HG03432 (cell line): Measurements from ENCODE around the gene SLC25A5.
"Not testable (repeated sequence)": the region's sequence is repeated elsewhere in the genome, so short reads cannot be mapped to it uniquely, and the experiment has no call there.

Source experiments
- ATAC-seq: cut with Tn5 transposase; IDR thresholded peaks from one replicate; pipeline ENCODE4 v1.9.1; 2021; ENCODE audit warnings: mild to moderate bottlenecking, moderate library complexity; ENCODE audit not compliant: unreplicated experiment

The SLC25A5 gene

DNA sequence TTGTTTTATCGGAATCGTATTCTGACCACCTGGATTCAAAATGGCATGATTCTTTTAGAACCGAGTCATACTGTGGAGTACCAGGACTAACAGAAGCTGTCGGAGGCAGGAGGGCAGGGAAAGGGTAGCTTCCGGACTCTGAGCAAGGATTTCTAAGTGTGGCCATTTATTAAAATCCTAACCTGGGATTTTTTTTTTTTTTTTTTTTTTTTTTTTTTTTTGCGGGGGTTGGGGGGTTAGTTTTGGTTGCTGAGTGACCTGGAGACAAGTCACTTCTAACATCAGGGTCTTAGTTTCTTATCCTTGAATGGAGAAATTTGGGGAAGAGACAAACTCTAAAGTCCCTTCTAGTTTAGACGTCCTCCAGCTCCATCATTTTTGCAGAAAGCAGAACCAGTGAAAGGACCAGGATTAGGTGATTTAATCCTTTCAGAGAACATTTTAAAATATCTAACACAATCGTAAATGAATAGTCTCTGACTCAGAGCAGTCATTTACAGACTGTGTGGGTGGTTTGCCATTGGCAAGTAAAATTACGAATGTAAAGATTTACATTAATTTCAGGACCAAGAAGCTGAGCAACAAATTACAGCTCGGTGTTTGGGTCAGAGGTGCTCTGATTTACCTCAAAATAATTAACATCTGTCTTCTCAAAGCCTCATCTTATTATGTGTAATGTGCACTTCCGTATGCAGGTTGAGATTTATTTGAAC is 7.3 kb downstream of the SLC25A5 start:
- ATAC-seq: no peak

DNA sequence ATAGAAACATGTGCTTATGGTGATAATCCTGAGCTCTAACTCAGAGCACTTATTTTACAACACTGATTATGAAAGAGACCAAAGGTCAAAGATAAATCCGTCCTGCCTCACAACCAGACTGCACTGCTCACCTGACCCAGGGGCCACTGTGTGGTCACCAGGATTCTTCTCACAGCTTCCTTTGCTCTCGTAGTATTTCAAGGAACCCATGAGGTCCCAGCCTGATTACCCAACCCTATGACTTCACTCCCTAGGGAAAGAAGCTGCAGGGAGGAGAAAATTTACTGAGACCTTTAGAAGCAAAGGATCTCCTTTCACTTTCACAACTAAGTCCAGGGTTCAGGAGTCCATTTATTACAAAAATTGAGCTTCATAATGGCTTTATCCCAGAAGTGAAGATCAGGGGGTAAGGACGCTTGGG is 9.6 kb downstream of the SLC25A5 start:
- ATAC-seq: no peak

DNA sequence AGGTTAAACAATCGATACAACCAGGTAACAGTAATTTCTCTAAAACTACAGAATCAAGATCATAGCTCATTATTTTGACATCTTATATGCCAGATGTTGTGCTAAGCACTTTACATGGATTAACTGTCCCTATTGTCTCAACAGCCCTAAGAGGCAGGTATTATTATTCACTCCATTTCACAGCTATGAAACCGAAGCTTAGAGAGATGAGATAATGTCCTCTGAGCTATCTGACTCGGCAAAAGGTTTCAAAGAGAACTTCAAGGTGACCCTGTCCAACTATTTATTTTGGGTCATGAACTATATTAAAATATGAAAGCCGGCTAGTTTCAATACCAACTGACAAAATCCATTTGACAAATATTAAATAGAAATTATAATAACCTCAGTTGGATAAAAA is 10.3 kb downstream of the SLC25A5 start:
- ATAC-seq: no peak

DNA sequence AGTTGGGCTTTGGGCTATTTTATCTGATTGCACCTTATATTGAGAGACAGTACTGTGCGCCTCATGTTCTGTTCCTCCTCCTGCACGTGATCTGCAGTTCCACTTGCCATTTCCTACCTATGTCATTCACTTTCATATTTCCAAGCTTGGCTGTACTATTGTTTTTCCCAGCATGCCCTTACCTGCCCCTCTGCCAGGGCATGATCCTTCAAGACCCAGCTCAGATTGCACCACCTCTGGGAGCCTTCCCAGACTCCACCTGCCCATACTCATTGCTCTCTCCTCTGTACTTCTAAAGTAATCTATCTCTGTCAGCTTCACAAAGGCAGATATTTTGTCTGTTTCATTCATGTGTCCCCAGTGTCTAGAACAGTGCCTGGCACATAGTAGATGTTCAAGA is 11.6 kb downstream of the SLC25A5 start:
- no peak for ATAC-seq

DNA sequence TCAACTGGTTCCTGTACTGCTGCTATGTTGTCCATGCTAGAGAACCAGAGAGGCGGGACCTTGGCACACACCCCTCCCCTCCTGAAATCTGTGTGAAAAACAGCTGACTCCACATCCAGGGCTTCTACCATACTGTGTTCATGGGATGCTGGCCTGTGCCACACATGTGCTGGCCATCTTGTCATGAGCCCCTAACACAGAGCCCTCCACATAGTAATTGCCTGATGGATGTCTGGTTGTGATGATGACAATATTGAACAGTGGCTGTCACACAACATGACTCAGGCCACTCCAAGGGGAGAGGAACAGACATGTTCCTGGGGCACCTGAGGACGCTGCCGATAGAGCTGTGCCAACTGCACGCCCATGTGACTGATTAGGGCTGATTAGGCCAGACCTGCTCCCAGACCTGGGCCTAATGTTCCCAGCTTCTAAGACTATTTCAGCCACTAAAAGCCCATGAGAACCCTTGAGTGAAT is 13.1 kb downstream of the SLC25A5 start:
- ATAC-seq: no peak

GRCh38 chrX:119482041-119482440 is 13.8 kb downstream of the SLC25A5 start:
- ATAC-seq: peak; percentile 12

GRCh38 chrX:119482481-119483480 is 14.5 kb downstream of the SLC25A5 start:
- ATAC-seq: peak; percentile 95

DNA sequence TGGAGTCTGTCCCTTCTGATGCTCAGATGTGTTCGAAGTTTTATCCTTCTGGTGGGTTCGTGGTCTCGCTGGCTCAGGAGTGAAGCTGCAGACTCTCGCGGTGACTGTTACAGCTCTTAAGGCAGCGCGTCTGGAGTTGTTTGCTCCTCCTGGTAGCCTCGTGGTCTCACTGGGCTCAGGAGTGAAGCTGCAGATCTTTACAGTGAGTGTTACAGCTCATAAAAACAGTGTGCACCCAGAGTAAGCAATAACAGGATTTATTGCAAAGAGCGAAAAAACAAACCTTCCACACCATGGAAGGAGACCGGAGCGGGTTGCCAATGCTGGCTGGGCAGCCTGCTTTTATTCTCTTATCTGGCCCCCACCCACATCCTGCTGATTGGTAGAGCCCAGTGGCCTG is 18.5 kb downstream of the SLC25A5 start:
- no peak for ATAC-seq

GRCh38 chrX:119487766-119488165 is 19.5 kb downstream of the SLC25A5 start:
- ATAC-seq: not testable (repeated sequence)

DNA sequence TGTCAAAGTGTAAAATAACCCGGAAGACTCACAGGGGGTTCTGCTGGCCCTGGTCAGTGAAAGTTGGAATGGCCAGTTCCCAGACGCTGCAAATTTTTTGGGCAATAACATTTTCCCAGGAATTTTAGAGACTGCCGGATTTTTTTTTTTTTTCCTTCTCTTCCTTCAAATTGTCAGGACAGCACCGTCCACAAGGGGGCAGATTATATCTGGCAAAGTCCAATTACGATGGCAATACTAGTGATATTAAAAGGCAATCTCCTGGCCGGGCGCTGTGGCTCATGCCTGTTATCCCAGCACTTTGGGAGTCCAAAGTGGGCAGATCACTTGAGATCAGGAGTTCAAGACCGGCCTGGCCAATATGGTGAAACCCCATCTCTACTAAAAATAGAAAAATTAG is 20.5 kb downstream of the SLC25A5 start:
- ATAC-seq: no peak

DNA sequence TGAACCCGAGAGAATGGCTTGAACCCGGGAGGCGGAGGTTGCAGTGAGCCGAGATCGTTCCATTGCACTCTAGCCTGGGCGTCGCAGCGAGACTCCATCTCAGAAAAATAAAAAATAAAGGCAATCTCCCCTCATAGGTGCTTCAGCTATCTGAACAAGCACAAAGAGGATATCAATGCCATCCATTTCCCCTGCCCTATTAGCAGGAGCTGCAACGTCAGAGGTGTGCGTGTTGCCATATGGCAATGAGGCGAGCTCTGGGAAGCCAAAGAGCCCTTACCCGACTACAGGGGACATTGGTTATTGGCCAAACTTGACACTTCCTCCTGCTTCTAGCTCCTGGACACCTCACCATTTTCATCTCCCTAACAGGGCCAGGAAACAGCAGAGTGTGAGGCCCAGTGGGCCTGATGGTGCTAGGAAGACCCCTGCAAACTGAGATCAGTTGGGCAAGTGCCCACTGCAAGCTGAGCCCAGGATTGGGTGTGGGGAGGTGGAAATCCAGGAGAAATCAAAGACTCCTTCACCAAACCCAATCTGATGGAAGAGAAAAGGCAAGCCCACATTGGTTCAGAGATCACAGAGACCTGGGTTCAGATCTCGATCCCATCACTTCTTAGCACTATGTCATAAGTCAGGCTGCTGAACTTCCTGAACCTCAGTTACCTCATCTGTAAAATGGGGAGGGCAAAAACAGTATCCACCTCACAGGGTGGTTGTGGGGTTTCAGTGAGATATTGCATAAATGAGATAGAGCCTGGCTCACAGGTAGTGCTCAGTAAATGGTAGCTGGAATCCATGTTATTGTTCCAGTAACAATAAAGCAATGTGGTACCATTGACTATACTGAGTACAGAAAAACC is 21.2 kb downstream of the SLC25A5 start:
- no peak for ATAC-seq

DNA sequence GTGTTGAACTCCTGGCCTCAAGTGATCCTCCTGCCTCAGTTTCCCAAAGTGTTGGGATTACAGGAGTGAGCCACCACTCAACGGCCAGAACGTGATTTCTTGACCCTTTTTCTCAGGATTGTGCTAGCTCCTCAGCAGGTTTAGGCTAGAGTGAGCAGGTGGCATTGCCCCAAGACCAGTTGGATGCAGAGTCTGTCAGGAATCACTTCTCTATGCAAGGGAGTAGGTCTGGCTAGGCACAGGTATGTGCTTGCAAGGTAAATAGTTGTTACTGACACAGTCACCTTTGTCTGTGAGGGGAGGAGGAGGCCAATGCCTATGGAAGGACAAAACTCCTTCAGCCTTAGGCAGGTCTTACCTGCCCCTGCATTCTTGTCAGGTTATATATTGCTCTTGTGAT is 24.2 kb downstream of the SLC25A5 start:
- no peak for ATAC-seq

DNA sequence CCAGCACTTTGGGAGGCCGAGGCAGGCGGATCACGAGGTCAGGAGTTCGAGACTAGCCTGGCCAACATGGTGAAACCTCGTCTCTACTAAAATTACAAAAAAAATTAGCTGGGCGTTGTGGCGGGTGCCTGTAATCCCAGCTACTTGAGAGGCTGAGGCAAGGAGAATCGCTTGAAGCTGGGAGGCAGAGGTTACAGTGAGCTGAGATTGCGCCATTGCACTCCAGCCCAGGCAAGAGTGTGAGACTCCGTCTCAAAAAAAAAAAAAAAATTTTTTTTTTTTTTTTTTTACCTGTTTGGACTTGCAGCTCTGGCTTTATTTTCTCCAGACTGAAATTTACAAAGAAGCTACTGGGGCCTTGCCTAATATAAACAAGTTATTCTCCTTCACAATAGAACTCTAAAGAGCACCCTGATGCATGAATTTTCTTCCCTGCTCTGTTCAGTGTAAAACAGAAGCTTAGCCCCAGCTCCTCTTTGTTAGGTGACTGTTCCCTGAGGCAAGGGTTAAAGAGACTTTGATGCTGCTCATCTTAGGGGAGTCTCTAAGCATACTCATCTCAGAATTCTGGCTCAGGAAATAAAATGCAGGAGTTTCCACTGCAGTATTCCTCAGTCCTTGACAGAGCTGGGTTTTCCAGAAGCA is 25.7 kb downstream of the SLC25A5 start:
- not testable (repeated sequence) for ATAC-seq

DNA sequence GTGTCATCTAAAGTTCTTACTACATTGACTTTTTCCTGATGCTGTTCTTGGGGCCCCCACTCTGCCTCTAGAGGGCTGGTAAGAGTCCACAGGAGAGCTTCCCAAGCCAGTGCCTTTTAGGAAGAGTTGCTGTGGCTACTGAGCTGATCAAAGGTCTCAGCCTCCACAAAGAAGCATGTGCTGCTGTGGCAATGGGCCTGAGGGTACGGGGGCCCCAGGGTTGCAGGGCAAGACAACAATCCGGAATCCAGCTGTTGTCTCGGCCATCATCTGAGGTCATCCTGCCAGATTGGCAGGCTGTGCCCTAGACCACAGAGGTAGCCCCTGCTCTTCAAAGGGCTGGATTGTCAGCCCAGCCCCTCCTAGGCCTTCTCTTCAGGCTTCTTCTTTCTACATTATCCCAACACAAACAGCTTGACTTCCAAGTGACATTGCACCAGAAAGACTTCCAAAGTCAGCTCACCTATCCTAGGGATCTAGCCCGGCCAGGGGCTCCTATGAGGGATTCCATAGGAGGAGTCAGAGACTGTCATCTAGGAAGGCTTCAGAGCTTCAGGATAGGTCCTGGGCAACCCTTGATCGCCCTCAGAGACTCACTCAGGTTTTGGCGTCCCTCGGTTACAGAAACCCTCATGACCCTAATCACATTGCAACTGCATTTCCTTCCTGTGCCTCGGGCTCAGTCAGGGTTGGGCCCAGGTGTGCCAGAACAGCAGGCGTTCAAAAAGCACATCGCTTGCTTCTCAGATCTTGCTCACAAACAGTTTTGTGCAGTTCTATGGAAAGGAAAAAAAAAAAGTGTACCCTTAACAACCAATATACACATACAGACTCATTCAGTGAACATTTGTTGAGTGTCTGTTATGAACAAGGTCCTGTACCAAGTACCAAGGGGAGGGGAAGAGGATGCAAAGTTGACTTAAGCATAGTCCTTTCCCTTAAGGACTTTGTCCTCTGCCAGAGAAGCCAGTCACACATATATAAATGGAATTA is 27.8 kb downstream of the SLC25A5 start:
- no peak for ATAC-seq

DNA sequence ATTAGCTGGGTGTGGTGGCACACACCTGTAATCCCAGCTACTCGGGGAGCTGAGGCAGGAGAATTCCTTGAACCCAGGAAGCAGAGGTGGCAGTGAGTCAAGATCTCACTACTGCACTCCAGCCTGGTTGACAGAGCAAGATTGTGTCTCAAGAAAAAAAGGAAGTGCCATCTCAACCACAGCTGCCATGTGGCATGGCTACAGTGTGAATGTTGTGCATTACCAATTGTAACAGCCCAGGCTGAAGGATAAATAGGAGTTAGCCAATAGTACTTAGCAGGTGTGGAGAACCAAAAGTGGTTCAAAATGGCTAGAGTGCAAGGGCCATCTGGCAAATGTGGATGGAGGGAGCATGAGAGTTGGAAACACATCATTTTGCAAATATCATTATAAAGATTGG is 28.9 kb downstream of the SLC25A5 start:
- no peak for ATAC-seq

GRCh38 chrX:119500061-119500800 is 32.0 kb downstream of the SLC25A5 start:
- ATAC-seq: no peak

- no peak for ATAC-seq
Measured at GRCh38 chrX:119501511-119502148, 33.4 kb downstream of the SLC25A5 start.
